ENCODE measurements around the gene ZNF555.

ZNF555 gene

DNA sequence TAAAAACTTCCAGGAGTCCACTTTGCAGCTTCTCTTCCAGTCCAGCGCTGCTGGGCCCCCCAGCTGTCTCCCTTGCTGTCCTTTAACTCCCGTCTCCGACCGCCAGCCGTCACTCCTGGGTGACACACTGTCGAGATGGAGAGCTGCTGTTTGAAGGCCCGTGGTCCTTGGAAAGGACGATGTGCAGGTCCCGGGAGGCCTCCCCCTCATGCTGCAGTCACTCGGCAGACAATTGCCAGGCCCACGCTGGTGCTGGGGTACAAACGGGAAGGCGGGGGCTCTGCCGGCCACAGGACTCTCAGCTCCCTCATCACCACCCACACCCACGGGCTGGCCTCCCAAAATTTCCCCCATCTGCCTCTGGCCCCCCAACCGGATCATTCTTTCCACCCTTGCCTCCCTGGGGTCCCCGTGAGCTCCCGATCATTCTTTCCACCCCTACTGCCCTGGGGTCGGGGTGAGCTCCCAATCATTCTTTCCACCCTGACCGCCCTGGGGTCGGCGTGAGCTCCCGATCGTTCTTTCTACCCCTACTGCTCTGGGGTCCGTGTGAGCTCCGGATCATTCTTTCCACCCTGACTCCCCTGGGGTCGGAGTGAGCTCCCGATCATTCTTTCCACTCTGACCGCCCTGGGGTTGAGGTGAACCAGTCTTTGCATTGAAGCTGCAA, 37.7 kb upstream of the ZNF555 start:
- TF ChIP-seq, protein P1, sequence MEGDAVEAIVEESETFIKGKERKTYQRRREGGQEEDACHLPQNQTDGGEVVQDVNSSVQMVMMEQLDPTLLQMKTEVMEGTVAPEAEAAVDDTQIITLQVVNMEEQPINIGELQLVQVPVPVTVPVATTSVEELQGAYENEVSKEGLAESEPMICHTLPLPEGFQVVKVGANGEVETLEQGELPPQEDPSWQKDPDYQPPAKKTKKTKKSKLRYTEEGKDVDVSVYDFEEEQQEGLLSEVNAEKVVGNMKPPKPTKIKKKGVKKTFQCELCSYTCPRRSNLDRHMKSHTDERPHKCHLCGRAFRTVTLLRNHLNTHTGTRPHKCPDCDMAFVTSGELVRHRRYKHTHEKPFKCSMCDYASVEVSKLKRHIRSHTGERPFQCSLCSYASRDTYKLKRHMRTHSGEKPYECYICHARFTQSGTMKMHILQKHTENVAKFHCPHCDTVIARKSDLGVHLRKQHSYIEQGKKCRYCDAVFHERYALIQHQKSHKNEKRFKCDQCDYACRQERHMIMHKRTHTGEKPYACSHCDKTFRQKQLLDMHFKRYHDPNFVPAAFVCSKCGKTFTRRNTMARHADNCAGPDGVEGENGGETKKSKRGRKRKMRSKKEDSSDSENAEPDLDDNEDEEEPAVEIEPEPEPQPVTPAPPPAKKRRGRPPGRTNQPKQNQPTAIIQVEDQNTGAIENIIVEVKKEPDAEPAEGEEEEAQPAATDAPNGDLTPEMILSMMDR (IDR thresholded peaks at IDR 0.05; ENCODE audit: borderline replicate concordance, insufficient read depth, low read depth, low read length), result no peak
- H3K4me3 ChIP-seq (ENCODE audit: low read depth, low read length), result no peak overlapping the region

DNA sequence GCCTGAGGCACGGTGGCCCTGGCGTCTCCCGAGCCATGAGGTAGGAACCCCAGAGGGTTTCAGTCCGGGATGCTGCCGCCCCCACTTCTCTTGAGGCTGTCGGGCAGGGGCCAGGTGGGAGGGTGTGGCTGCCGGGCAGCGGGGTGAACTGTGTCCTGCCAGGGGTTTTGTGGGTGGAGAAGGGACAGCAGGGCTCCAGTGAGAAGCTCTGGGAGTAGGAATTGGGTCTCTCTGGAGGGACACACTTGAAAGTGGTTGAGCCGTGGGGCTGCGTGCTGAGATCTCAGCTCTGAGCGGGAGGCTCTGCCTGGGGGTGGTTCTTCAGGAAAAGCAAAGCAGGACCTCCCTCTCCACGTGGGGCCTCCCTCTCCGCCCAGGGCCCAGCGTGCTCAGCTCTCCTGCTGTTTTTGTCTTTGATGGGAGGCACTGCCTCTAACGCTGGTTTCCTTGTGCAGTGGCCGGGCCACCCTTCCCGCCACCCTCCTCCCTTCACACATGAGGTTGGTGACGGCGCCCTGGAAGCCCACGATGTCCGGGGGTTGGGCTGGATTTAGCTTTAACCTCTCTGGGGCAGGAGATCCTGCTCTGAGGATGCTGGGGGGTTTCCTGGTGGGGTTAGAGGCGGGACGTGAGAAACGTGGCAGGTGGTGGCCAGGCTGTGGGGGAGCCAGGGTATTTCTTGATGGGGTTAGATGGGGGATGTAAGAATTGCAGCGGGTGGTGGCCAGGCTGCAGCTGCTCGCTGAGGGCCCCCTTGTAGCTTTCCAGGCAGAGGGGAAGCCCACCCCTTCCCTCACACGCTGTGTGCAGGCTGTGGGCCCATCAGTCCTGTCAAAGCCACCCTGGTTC, 36.9 kb upstream of the ZNF555 start:
- H3K4me3 ChIP-seq (ENCODE audit: low read depth, low read length), result no peak overlapping the region
- TF ChIP-seq, protein P1 (IDR thresholded peaks at IDR 0.05; ENCODE audit: borderline replicate concordance, insufficient read depth, low read depth, low read length), result no peak

DNA sequence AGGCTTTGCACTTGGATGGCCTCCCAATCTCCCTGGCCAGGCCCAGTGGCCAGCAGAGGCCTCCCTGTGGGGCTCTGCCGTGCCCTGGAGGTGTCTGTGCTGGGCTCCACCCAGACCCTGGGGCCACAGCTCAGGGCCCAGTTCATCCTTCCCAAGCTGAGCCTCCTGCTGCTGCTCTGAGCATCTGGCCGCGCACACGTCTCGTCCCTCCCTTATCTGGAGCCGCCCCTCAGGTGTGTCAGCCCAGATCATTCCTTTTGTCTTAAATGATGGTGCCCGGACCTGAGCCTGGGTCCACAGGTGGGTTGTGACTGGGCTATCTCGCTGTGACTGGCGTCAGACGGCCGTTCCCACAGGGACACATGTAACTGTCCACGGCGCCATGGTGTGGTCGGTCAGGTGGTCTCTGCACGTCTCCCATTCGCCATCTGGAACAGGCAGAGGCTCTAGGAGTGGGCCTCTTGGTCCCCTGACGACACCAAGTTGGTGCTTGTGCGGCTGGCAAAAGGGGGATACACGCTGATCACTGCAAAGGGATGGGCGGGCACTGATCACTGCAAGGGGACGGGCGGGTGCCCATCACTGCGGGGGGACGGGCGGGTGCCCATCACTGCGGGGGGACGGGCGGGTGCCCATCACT, 35.9 kb upstream of the ZNF555 start:
- TF ChIP-seq, protein P1 (IDR thresholded peaks at IDR 0.05; ENCODE audit: borderline replicate concordance, insufficient read depth, low read depth, low read length), result no peak
- no peak overlapping the region for H3K4me3 ChIP-seq (ENCODE audit: low read depth, low read length)

DNA sequence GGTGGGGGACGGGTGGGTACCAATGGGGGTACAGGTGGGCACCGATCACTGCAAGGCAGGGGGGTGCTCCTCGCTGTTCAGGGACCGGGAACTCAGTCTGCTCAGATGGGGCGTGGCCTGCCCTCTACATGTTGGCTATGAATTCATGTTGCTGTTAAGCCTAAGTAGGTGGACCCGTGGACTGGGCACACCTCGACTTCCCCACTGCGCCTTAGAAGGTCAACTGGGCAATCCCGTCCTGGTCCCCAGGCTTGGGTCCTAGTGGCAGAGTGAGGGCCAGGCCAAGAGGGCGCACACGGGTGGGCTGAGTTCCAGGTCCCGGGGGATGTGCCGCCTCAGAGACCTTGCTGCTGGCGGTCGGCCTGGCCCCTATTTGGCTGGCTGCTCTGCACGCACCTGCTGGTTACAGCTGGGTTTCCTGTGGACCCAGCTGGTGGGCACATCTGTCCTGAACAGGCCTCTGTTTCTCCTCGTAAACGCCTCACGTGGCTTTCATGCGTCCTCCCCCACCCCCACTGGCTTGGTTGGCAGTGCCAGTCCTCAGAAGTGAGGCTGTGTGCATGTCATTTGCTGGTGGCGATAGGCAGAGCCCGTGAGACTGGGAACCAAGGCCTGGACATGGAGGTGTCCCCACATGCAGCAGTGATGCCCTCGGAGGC, 35.2 kb upstream of the ZNF555 start:
- TF ChIP-seq, protein P1 (IDR thresholded peaks at IDR 0.05; ENCODE audit: borderline replicate concordance, insufficient read depth, low read depth, low read length), result no peak
- H3K4me3 ChIP-seq (ENCODE audit: low read depth, low read length), result no peak overlapping the region

DNA sequence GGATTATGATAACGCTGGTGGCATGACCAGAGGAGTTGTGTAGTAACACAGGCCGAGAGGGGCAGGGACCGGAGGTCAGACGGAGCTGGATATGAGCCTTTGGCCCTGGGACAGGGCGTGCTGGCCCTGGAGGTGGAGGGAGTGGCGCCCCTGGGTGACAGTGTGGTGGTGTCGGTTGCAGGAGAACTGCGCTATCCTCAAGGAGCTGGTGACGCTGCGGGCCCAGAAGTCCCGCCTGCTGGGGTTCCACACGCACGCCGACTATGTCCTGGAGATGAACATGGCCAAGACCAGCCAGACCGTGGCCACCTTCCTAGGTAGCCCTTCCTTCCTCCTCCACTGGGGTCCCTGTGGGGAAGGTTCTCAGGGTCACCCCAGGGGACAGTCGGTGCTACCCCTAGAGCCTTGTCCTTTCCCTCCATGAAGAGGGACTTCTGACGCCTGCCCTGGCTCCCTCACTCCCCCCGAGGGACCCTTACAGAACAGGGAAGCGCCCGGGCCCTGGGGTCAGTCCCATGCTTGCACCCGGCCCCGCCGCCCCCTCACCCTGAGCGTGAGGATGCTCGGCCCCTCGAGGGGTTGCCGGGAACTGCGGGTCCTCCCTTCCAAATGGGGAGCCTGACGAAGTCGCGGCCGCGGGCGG, 34.4 kb upstream of the ZNF555 start:
- TF ChIP-seq, protein P1 (IDR thresholded peaks at IDR 0.05; ENCODE audit: borderline replicate concordance, insufficient read depth, low read depth, low read length), result no peak
- H3K4me3 ChIP-seq (ENCODE audit: low read depth, low read length), result no peak overlapping the region

DNA sequence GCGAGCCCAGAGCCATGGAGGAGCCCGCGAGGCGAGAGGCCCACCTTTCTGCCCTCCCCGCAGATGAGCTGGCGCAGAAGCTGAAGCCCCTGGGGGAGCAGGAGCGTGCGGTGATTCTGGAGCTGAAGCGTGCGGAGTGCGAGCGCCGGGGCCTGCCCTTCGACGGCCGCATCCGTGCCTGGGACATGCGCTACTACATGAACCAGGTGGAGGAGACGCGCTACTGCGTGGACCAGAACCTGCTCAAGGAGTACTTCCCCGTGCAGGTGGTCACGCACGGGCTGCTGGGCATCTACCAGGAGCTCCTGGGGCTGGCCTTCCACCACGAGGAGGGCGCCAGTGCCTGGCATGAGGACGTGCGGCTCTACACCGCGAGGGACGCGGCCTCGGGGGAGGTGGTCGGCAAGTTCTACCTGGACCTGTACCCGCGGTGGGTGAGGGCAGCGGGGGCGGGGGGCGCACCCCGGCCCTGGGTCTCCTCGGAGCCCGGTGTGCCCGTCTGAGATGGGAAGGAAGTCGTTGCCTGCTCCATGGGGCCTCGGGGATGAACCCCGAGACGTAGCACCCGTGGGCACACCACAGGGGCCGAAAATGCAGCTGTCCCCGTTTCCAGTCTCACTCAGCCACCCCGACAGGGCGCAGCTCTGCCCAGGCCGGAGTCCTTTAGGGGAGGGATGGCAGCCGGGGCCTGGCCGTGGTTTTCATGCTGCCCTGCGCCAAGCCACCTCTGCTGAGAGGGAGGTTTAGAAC, 33.7 kb upstream of the ZNF555 start:
- no peak overlapping the region for H3K4me3 ChIP-seq (ENCODE audit: low read depth, low read length)
- TF ChIP-seq, protein P1 (IDR thresholded peaks at IDR 0.05; ENCODE audit: borderline replicate concordance, insufficient read depth, low read depth, low read length), result no peak
